PC-9 (cell line): ENCODE results near the gene GPBP1. TPM values are rescaled to one million over a fixed set of nuclear protein-coding genes. Genes with fewer than 3 reads are reported as not detected.

Experiments used
- BruUV-seq: library from RNA; stranded (reverse); fragments of 400-500 nt; replicated peaks from 2 replicates; lab custom pipeline; 2021; lab: Mats Ljungman, UMichigan
- CTCF ChIA-PET: fragments of 300-600 bp; sonication (Branson Sonifier 250); formaldehyde crosslinking; loops from one replicate; lab custom pipeline; 2022; ENCODE audit warnings: antibody characterized with exemption; lab: Charles Lee
- POLR2A ChIA-PET: fragments of 300-600 bp; sonication (Branson Sonifier 250); formaldehyde crosslinking; loops from one replicate; lab custom pipeline; 2022; ENCODE audit warnings: antibody characterized with exemption; ENCODE audit not compliant: unreplicated experiment; lab: Charles Lee
- DNase-seq, 2 experiments: peaks; one replicate each; pipeline versions ENCODE4 v3.0.0 to v3.0.0-alpha.2; 2015 to 2022; ENCODE audit warnings: mixed read lengths in 1 of 2
- H2AFZ ChIP-seq: fragments of 200-600 bp; sonication (generic); 2 replicates; pipeline ENCODE4 v1.8.1; 2017; ENCODE audit warnings: antibody characterized with exemption
- H3F3A ChIP-seq: fragments of 200-600 bp; sonication (generic); 2 replicates; pipeline ENCODE4 v1.8.1; 2017; ENCODE audit warnings: antibody characterized with exemption, mild to moderate bottlenecking, low read depth; ENCODE audit not compliant: insufficient read depth
- H3K27ac ChIP-seq: fragments of 200-600 bp; sonication (generic); 2 replicates; pipeline ENCODE4 v1.6.1; 2016; ENCODE audit warnings: mixed run types
- H3K27me3 ChIP-seq: fragments of 200-600 bp; sonication (generic); 2 replicates; pipeline ENCODE4 v1.6.1; 2016; ENCODE audit warnings: low read depth, mixed run types; ENCODE audit not compliant: insufficient read depth
- H3K36me3 ChIP-seq: fragments of 200-600 bp; sonication (generic); 2 replicates; pipeline ENCODE4 v1.6.1; 2016; ENCODE audit warnings: low read depth, mixed run types
- H3K4me1 ChIP-seq: fragments of 200-600 bp; sonication (generic); replicated peaks from 2 replicates; pipeline ENCODE4 v1.6.1; 2016; ENCODE audit warnings: mixed run types; ENCODE audit not compliant: insufficient read depth
- H3K4me2 ChIP-seq: fragments of 200-600 bp; sonication (generic); 2 replicates; pipeline ENCODE4 v1.6.1; 2017; ENCODE audit warnings: mixed run types
- H3K4me3 ChIP-seq: fragments of 200-600 bp; sonication (generic); 2 replicates; pipeline ENCODE4 v1.6.1; 2016; ENCODE audit warnings: mixed run types
- H3K79me2 ChIP-seq: fragments of 200-600 bp; sonication (generic); 2 replicates; pipeline ENCODE4 v1.6.1; 2017; ENCODE audit warnings: low read depth, mixed run types
- H3K9me2 ChIP-seq: fragments of 200-600 bp; sonication (generic); 2 replicates; pipeline ENCODE4 v1.8.1; 2017; ENCODE audit warnings: mild to moderate bottlenecking; ENCODE audit not compliant: insufficient read depth
- H3K9me3 ChIP-seq: fragments of 200-600 bp; sonication (generic); 2 replicates; pipeline ENCODE4 v1.8.1; 2016; ENCODE audit warnings: low read depth; ENCODE audit not compliant: insufficient read depth
- H4K20me1 ChIP-seq: fragments of 200-600 bp; sonication (generic); 2 replicates; pipeline ENCODE4 v1.8.1; 2017; ENCODE audit not compliant: insufficient read depth
- CTCF ChIP-seq: fragments of 200-600 bp; sonication (generic); conservative IDR thresholded peaks from 2 replicates; pipeline ENCODE4 v1.6.1; 2017; ENCODE audit warnings: mixed run types, antibody characterized with exemption, mild to moderate bottlenecking, moderate library complexity
- EZH2 ChIP-seq: fragments of 200-600 bp; sonication (generic); IDR thresholded peaks from 2 replicates; pipeline ENCODE4 v1.8.0; 2017; ENCODE audit warnings: antibody characterized with exemption, low read depth
- intact Hi-C: fragments of 100-400 bp; cut with micrococcal nuclease; formaldehyde crosslinking; loops from one replicate; pipeline ENCODE4 v1.10.0; 2022; ENCODE audit not compliant: unreplicated experiment
- total RNA-seq: library from RNA; stranded (reverse); gene quantifications from 2 replicates; pipeline ENCODE4 v1.2.3, GENCODE V29; 2021

GPBP1 gene
- total RNA-seq, 1 experiment from 2014 or later: 75.0 TPM

DNA sequence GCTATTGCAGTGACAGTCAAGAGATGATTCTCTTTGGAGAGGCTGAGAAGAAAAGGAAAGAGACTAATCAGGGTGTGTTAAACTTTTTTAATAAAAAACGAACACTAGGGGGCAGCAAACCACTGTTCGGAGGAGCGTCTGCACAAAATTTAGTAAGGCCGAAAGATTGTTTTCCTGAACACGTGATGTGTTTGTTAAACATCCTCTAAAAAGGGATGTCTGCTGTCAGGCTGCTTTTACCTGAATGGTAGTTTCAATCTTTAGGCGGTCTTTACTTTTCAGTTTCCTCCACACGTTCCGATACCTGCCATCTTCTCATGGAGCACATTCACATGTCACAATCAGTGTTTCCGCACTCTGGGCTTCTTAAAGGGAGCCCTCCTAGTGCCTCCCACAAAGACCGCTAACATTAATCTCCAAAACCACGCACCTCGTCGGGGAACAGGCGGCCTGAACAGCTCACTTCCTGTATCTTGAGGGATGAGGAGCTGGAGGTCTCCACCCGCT lies 125.2 kb downstream of the GPBP1 start:
- peak overlapping the region; percentile 48 for H3K27ac ChIP-seq
- H3K9me3 ChIP-seq: peaks cover 17% of the 10 kb centered on the region
- ChIA-PET CTCF (no interaction called here), POLR2A (no interaction called here)
- no peaks in the 10 kb centered on the region for H3K36me3 ChIP-seq
- H3K4me3 ChIP-seq: no peak overlapping the region
- H3K4me2 ChIP-seq: peak overlapping the region; percentile 10; the same call in 1 of the 2 replicates
- no peak overlapping the region for H2AFZ ChIP-seq
- H4K20me1 ChIP-seq: no peaks in the 10 kb centered on the region
- DNase-seq: peak; percentile 58 to 67
- intact Hi-C loops: loop anchor here (1.0 to 10.0 kb wide), 16 partner anchors 84 to 1706 kb away; no protein-coding TSS in a partner anchor
- no peaks in the 10 kb centered on the region for H3K27me3 ChIP-seq
- no TSS peak for BruUV-seq
- TF ChIP-seq EZH2 (no peak), CTCF (peak; percentile 80)
- H3K4me1 ChIP-seq: peaks cover 11% of the 10 kb centered on the region; the same call in 1 of the 2 replicates
- H3F3A ChIP-seq: peaks cover 4% of the 10 kb centered on the region; the same call in 1 of the 2 replicates
- no peaks in the 10 kb centered on the region for H3K9me2 ChIP-seq
- H3K79me2 ChIP-seq: no peaks in the 10 kb centered on the region

DNA sequence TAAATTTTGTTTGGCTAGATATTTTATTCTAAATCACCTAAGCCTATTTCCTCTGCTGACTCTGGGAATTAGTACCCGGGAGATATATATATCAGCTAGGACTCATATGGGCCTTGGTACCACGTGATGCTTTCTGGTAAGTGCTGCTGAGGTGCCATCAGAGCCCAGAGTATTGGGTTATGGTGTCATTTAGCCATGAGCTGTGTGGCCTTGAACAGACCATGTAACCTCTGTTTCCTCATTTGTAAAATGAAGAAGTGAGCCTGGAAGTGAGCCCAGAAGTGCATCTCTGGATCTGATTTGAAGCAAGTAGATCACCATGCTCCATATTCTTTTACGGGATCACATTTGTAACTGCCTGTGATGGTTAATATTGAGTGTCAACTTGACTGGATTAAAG lies 126.1 kb downstream of the GPBP1 start:
- Histone ChIP-seq H3K9me2 (no peaks in the 10 kb centered on the region), H3K4me2 (no peak overlapping the region), H3K9me3 (peaks cover 17% of the 10 kb centered on the region), H3K79me2 (no peaks in the 10 kb centered on the region), H4K20me1 (no peaks in the 10 kb centered on the region), H2AFZ (no peak overlapping the region), H3K36me3 (no peaks in the 10 kb centered on the region), H3K4me3 (no peak overlapping the region), H3K27me3 (no peaks in the 10 kb centered on the region), H3K4me1 (peaks cover 11% of the 10 kb centered on the region; the same call in 1 of the 2 replicates), H3F3A (peaks cover 4% of the 10 kb centered on the region; the same call in 1 of the 2 replicates), H3K27ac (no peak overlapping the region)
- intact Hi-C loops: loop anchor here (1.0 to 10.0 kb wide), 14 partner anchors 37 to 1705 kb away; no protein-coding TSS in a partner anchor
- POLR2A ChIA-PET: interaction anchor here (0.6 kb wide), 1 partner anchor 196 kb away, joined by 4 read pairs; no protein-coding TSS in a partner anchor
- CTCF ChIA-PET: no interaction called here
- TF ChIP-seq CTCF: no peak
- no TSS peak for BruUV-seq
- no peak for DNase-seq

DNA sequence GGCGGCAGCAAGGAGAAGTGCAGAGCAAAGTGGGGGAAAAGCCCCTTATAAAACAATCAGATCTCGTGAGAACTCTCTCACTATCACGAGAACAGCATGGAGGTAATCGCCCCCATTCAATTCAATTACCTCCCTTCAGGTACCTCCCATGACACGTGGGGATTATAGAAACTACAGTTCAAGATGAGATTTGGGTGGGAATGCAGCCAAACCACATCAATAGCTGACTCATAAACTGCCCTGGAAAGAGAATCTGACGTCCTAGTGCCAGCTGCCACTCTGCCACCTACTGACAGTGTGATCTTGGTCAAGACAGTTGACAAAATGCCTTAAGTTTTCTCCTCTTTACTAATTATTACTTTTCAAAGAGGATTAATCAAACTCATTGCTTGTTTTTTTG lies 128.3 kb downstream of the GPBP1 start:
- Histone ChIP-seq H3K4me2 (no peak overlapping the region), H3K4me1 (peaks cover 11% of the 10 kb centered on the region; the same call in 1 of the 2 replicates), H3K79me2 (no peaks in the 10 kb centered on the region), H3K27ac (peak overlapping the region; percentile 50), H3K9me2 (no peaks in the 10 kb centered on the region), H2AFZ (no peak overlapping the region), H3K36me3 (no peaks in the 10 kb centered on the region), H3K4me3 (no peak overlapping the region), H4K20me1 (no peaks in the 10 kb centered on the region), H3K27me3 (no peaks in the 10 kb centered on the region), H3F3A (peaks cover 4% of the 10 kb centered on the region; the same call in 1 of the 2 replicates), H3K9me3 (peaks cover 24% of the 10 kb centered on the region)
- no TSS peak for BruUV-seq
- intact Hi-C loops: loop anchor here (5.0 kb wide), 2 partner anchors 35 to 65 kb away; no protein-coding TSS in a partner anchor
- CTCF ChIA-PET: interaction anchor here (0.6 kb wide), 1 partner anchor 1092 kb away, joined by 3 read pairs; no protein-coding TSS in a partner anchor
- POLR2A ChIA-PET: no interaction called here
- TF ChIP-seq CTCF (no peak; the same call in 1 of the 2 replicates), EZH2 (no peak)
- DNase-seq: peak; percentile 30 to 65
